Astrocyte (in vitro differentiated cells and primary cell): ENCODE measurements around the gene NRSN1. TPM values are rescaled to one million over a fixed set of nuclear protein-coding genes. Genes with fewer than 3 reads are reported as not detected.

Experiments
- DNase-seq: peaks from one replicate; pipeline ENCODE4 v3.0.0-alpha.2; 2010; ENCODE audit warnings: low read depth
- FAIRE-seq: peaks from 2 replicates; lab custom pipeline; 2011; peaks lifted over from hg19 to GRCh38; lab: Jason Lieb, UNC
- H2AFZ ChIP-seq: 2 replicates; pipeline ENCODE4 v1.6.0; 2012; ENCODE audit warnings: low read depth, low read length, inconsistent platforms
- H3K27ac ChIP-seq: 2 replicates; pipeline ENCODE4 v1.5.1; 2011; ENCODE audit warnings: low read depth, low read length, inconsistent platforms
- H3K27me3 ChIP-seq: 2 replicates; pipeline ENCODE4 v1.6.0; 2011; ENCODE audit warnings: low read length, inconsistent platforms; ENCODE audit not compliant: insufficient read depth
- H3K36me3 ChIP-seq: 2 replicates; pipeline ENCODE4 v1.5.1; 2011; ENCODE audit warnings: low read length, inconsistent platforms; ENCODE audit not compliant: insufficient read depth
- H3K4me1 ChIP-seq: 2 replicates; pipeline ENCODE4 v1.5.1; 2011; ENCODE audit warnings: low read length, inconsistent platforms; ENCODE audit not compliant: insufficient read depth
- H3K4me2 ChIP-seq: 2 replicates; pipeline ENCODE4 v1.6.0; 2012; ENCODE audit warnings: low read length, inconsistent platforms
- H3K4me3 ChIP-seq: 2 replicates; pipeline ENCODE4 v1.5.1; 2011; ENCODE audit warnings: low read depth, mild to moderate bottlenecking, low read length, inconsistent platforms; ENCODE audit not compliant: insufficient read depth
- H3K79me2 ChIP-seq: 2 replicates; pipeline ENCODE4 v1.6.0; 2012; ENCODE audit warnings: mild to moderate bottlenecking, low read length, inconsistent platforms; ENCODE audit not compliant: insufficient read depth
- H3K9ac ChIP-seq: 2 replicates; pipeline ENCODE4 v1.6.0; 2012; ENCODE audit warnings: mild to moderate bottlenecking, low read length, inconsistent platforms
- H3K9me3 ChIP-seq: 2 replicates; pipeline ENCODE4 v1.5.1; 2012; ENCODE audit warnings: low read depth, mild to moderate bottlenecking, low read length, inconsistent platforms; ENCODE audit not compliant: insufficient read depth
- H4K20me1 ChIP-seq: 2 replicates; pipeline ENCODE4 v1.6.0; 2012; ENCODE audit warnings: low read length, inconsistent platforms; ENCODE audit not compliant: insufficient read depth
- H3K27ac Mint-ChIP-seq: one replicate; pipeline ENCODE4 v1.8.0; 2021; ENCODE audit warnings: mild to moderate bottlenecking, mixed read lengths; ENCODE audit not compliant: unreplicated experiment
- H3K27me3 Mint-ChIP-seq: one replicate; pipeline ENCODE4 v1.8.0; 2021; ENCODE audit warnings: low read depth, mixed read lengths; ENCODE audit not compliant: unreplicated experiment
- H3K36me3 Mint-ChIP-seq: one replicate; pipeline ENCODE4 v1.8.0; 2021; ENCODE audit warnings: low read depth, mixed read lengths; ENCODE audit not compliant: unreplicated experiment
- H3K4me1 Mint-ChIP-seq: one replicate; pipeline ENCODE4 v1.8.0; 2021; ENCODE audit warnings: low read depth, mixed read lengths; ENCODE audit not compliant: unreplicated experiment
- H3K4me3 Mint-ChIP-seq: one replicate; pipeline ENCODE4 v1.8.0; 2021; ENCODE audit warnings: mild to moderate bottlenecking, moderate library complexity, mixed read lengths; ENCODE audit not compliant: unreplicated experiment
- H3K9me3 Mint-ChIP-seq: one replicate; pipeline ENCODE4 v1.8.0; 2021; ENCODE audit warnings: mild to moderate bottlenecking, mixed read lengths; ENCODE audit not compliant: unreplicated experiment
- CTCF ChIP-seq: IDR thresholded peaks from 2 replicates; pipeline ENCODE4 v1.5.1; 2011; ENCODE audit warnings: low read depth, mild to moderate bottlenecking, inconsistent platforms, low read length, moderate library complexity; ENCODE audit not compliant: insufficient read depth
- EZH2 ChIP-seq: IDR thresholded peaks from 2 replicates; pipeline ENCODE4 v1.6.1; 2012; ENCODE audit warnings: mild to moderate bottlenecking, low read length, inconsistent platforms; ENCODE audit not compliant: insufficient read depth
- total RNA-seq: library from RNA; stranded (reverse); gene quantifications from 2 replicates; pipeline ENCODE4 v1.2.1, GENCODE V29; 2021

NRSN1 gene
- total RNA-seq, 1 donor from 2014 or later, result not detected

- Mint-ChIP-seq H3K27ac (no peak overlapping the region), H3K4me3 (no peak overlapping the region), H3K9me3 (no peaks in the 10 kb centered on the region), H3K4me1 (no peaks in the 10 kb centered on the region), H3K27me3 (no peaks in the 10 kb centered on the region), H3K36me3 (no peaks in the 10 kb centered on the region)
- H3K4me3 ChIP-seq, result no peak overlapping the region
- no peak for DNase-seq
- TF ChIP-seq EZH2 (no peak), CTCF (no peak)
- H3K4me2 ChIP-seq, result no peak overlapping the region
- no peak overlapping the region for H3K27ac ChIP-seq
- H3K27me3 ChIP-seq, result no peaks in the 10 kb centered on the region
- no peaks in the 10 kb centered on the region for H3K9me3 ChIP-seq
- H3K79me2 ChIP-seq, result no peaks in the 10 kb centered on the region
- no peak for FAIRE-seq
- no peaks in the 10 kb centered on the region for H3K4me1 ChIP-seq
- H3K36me3 ChIP-seq, result no peaks in the 10 kb centered on the region
- H4K20me1 ChIP-seq, result no peaks in the 10 kb centered on the region
- no peak overlapping the region for H2AFZ ChIP-seq
- no peak overlapping the region for H3K9ac ChIP-seq
Measured at GRCh38 chr6:24183584-24183983, 57.6 kb downstream of the NRSN1 start.

GRCh38 chr6:24186349-24186748, 60.3 kb downstream of the NRSN1 start:
- no peak overlapping the region for H3K4me3 ChIP-seq

More at GRCh38 chr6:24186349-24186748, 60.3 kb downstream of the NRSN1 start:
- Mint-ChIP-seq H3K27me3 (no peaks in the 10 kb centered on the region), H3K36me3 (no peaks in the 10 kb centered on the region), H3K9me3 (no peaks in the 10 kb centered on the region), H3K27ac (no peak overlapping the region), H3K4me1 (no peaks in the 10 kb centered on the region), H3K4me3 (no peak overlapping the region)
- H3K4me2 ChIP-seq, result no peak overlapping the region
- no peaks in the 10 kb centered on the region for H3K27me3 ChIP-seq
- H3K36me3 ChIP-seq, result no peaks in the 10 kb centered on the region
- FAIRE-seq, result no peak
- H3K9me3 ChIP-seq, result no peaks in the 10 kb centered on the region
- TF ChIP-seq EZH2, result no peak
- TF ChIP-seq CTCF, result no peak
- H4K20me1 ChIP-seq, result no peaks in the 10 kb centered on the region
- H2AFZ ChIP-seq, result no peak overlapping the region
- no peak overlapping the region for H3K9ac ChIP-seq
- H3K79me2 ChIP-seq, result no peaks in the 10 kb centered on the region
- H3K27ac ChIP-seq, result no peak overlapping the region
- H3K4me1 ChIP-seq, result no peaks in the 10 kb centered on the region
- DNase-seq, result no peak
